A549 (cell line): ENCODE results near the gene TREH. TPM values are rescaled to one million over a fixed set of nuclear protein-coding genes. Genes with fewer than 3 reads are reported as not detected.
"Not testable (repeated sequence)": the region's sequence is repeated elsewhere in the genome, so short reads cannot be mapped to it uniquely, and the experiment has no call there.

Experiments
- ATAC-seq, 2 experiments: fragments of 200-7000 bp in 1 of 2; fragments of >200 bp in 1 of 2; cut with Nextera tagmentation in 1 of 2; cut with Tn5 transposase in 1 of 2; 3 replicates each; pipeline versions ENCODE4 v1.8.0 to v1.9.1; 2018 to 2020; ENCODE audit warnings: mild to moderate bottlenecking in 1 of 2, moderate library complexity in 1 of 2
- CTCF ChIA-PET: fragments of 300-600 bp; sonication (Branson Sonifier 250); formaldehyde crosslinking; extraction: SDS; loops from one replicate; lab custom pipeline; 2021; ENCODE audit warnings: antibody characterized with exemption, inconsistent platforms; lab: Yijun Ruan, JAX
- POLR2A ChIA-PET: fragments of 350-600 bp; formaldehyde crosslinking; extraction: SDS; loops from one replicate; lab custom pipeline; 2021; ENCODE audit warnings: antibody characterized with exemption, inconsistent platforms; lab: Yijun Ruan, JAX
- DNase-seq, 2 experiments: peaks; one replicate each; pipeline versions ENCODE4 v3.0.0 to v3.0.0-alpha.2; 2011 to 2016; ENCODE audit warnings: low read depth in 1 of 2, low spot score in 1 of 2
- FAIRE-seq: peaks from 2 replicates; lab custom pipeline; 2011; peaks lifted over from hg19 to GRCh38; lab: Jason Lieb, UNC
- H3K27ac ChIP-seq, 2 experiments: fragments of >200 bp; sonication (Bioruptor Twin); formaldehyde crosslinking; 3 replicates each; pipeline ENCODE4 v1.5.1; 2016 to 2017
- H3K4me1 ChIP-seq: fragments of >200 bp; sonication (Bioruptor Twin); formaldehyde crosslinking; 3 replicates; pipeline ENCODE4 v1.6.1; 2016
- H3K4me2 ChIP-seq: fragments of >200 bp; sonication (Bioruptor Twin); formaldehyde crosslinking; 3 replicates; pipeline ENCODE4 v1.6.1; 2016
- H3K4me3 ChIP-seq: fragments of >200 bp; sonication (Bioruptor Twin); formaldehyde crosslinking; 3 replicates; pipeline ENCODE4 v1.5.1; 2016
- H3K9me3 ChIP-seq: fragments of >200 bp; sonication (Bioruptor Twin); formaldehyde crosslinking; 3 replicates; pipeline ENCODE4 v1.6.1; 2016
- ATOH8 ChIP-seq: fragments of 250-450 bp; sonication (Bioruptor Pico); IDR thresholded peaks from 2 replicates; pipeline ENCODE4 v1.5.0; 2020; ENCODE audit warnings: low read depth, mild to moderate bottlenecking, moderate library complexity
- BHLHE40 ChIP-seq: IDR thresholded peaks from 2 replicates; pipeline ENCODE4 v1.6.1; 2012; ENCODE audit warnings: low read depth, low read length, inconsistent platforms
- CHD2 ChIP-seq: fragments of 150-350 bp; IDR thresholded peaks from 2 replicates; pipeline ENCODE4 v1.6.1; 2014; ENCODE audit warnings: low read length; ENCODE audit not compliant: partially characterized antibody
- CTCF ChIP-seq: fragments of >200 bp; sonication (Bioruptor Twin); formaldehyde crosslinking; IDR thresholded peaks from 3 replicates; pipeline ENCODE4 v1.5.1; 2016
- EHMT2 ChIP-seq: fragments of 200-600 bp; sonication (generic); IDR thresholded peaks from 2 replicates; pipeline ENCODE4 v1.6.1; 2016; ENCODE audit warnings: antibody characterized with exemption, low read depth, mild to moderate bottlenecking, moderate library complexity
- EP300 ChIP-seq, 2 experiments: fragments of >200 bp; sonication (Bioruptor Twin); formaldehyde crosslinking; IDR thresholded peaks; 2 replicates in 1 of 2; 3 replicates in 1 of 2; pipeline ENCODE4 v1.6.1; 2016 to 2017
- FOSL2 ChIP-seq, 2 experiments: fragments of 450-650 bp in 1 of 2; fragments of >200 bp in 1 of 2; sonication (Bioruptor Twin) in 1 of 2; formaldehyde crosslinking; IDR thresholded peaks; 2 replicates each; pipeline versions ENCODE4 v1.5.0 to v1.6.1; 2016 to 2020; ENCODE audit warnings: mild to moderate bottlenecking in 1 of 2, moderate library complexity in 1 of 2
- HMGXB4 ChIP-seq: fragments of 250-450 bp; sonication (Bioruptor Pico); IDR thresholded peaks from 2 replicates; pipeline ENCODE4 v1.5.0; 2021; ENCODE audit warnings: mild to moderate bottlenecking, moderate library complexity, borderline replicate concordance
- HOXB13 ChIP-seq: fragments of 250-450 bp; sonication (Bioruptor Pico); IDR thresholded peaks from 2 replicates; pipeline ENCODE4 v1.5.0; 2020; ENCODE audit warnings: low read depth, mild to moderate bottlenecking, moderate library complexity
- JUN ChIP-seq, 2 experiments: fragments of >200 bp; sonication (Bioruptor Twin); formaldehyde crosslinking; IDR thresholded peaks; 2 replicates in 1 of 2; 3 replicates in 1 of 2; pipeline ENCODE4 v1.6.1; 2016 to 2017
- NPAS2 ChIP-seq: fragments of 250-450 bp; sonication (Bioruptor Pico); IDR thresholded peaks from 2 replicates; pipeline ENCODE4 v1.8.0; 2022; ENCODE audit warnings: mild to moderate bottlenecking, moderate library complexity, borderline replicate concordance
- POLR2A ChIP-seq: IDR thresholded peaks from 2 replicates; pipeline ENCODE4 v1.6.1; 2012; ENCODE audit warnings: mild to moderate bottlenecking, low read length
- RAD21 ChIP-seq, 2 experiments: fragments of >200 bp in 1 of 2; sonication (Bioruptor Twin) in 1 of 2; formaldehyde crosslinking in 1 of 2; IDR thresholded peaks in 1 of 2; conservative IDR thresholded peaks in 1 of 2; 2 replicates in 1 of 2; 3 replicates in 1 of 2; pipeline ENCODE4 v1.6.1; 2012 to 2018; ENCODE audit warnings: inconsistent platforms in 1 of 2
- RCOR1 ChIP-seq: fragments of 150-350 bp; IDR thresholded peaks from 2 replicates; pipeline ENCODE4 v1.6.1; 2014; ENCODE audit warnings: antibody characterized with exemption, low read length, low read depth
- SREBF2 ChIP-seq: fragments of 450-650 bp; IDR thresholded peaks from 2 replicates; pipeline ENCODE4 v1.6.1; 2014; ENCODE audit warnings: mild to moderate bottlenecking, moderate library complexity
- TFCP2L1 ChIP-seq: fragments of 250-450 bp; sonication (Bioruptor Pico); IDR thresholded peaks from 2 replicates; pipeline ENCODE4 v1.5.0; 2021; ENCODE audit warnings: mild to moderate bottlenecking
- TP53 ChIP-seq: fragments of 250-450 bp; sonication (Bioruptor Pico); IDR thresholded peaks from 2 replicates; pipeline ENCODE4 v1.5.0; 2021; ENCODE audit warnings: mild to moderate bottlenecking, moderate library complexity
- USF2 ChIP-seq: fragments of 450-650 bp; IDR thresholded peaks from 2 replicates; pipeline ENCODE4 v1.6.1; 2014; ENCODE audit warnings: antibody characterized with exemption
- WGBS: methylation state at CpG from one replicate; pipeline ENCODE4 v1.1.6; 2017; ENCODE audit errors: missing lambda C conversion rate; 5-methylcytosine and 5-hydroxymethylcytosine counted together
- polyA plus RNA-seq, 4 experiments: library from polyadenylated mRNA; depleted of rRNA in 3 of 4; stranded (reverse); fragments of >200 nt; fragmentation: RNase III in 1 of 4; extraction: RNeasy Plus Mini Kit Qiagen cat#74134 plus additional on column Dnase treatment in 1 of 4; gene quantifications; 2 replicates in 3 of 4; 3 replicates in 1 of 4; pipeline ENCODE4 v1.2.3, GENCODE V29; 2011 to 2017

The TREH gene
- polyA plus RNA-seq, 2 of the 4 experiments (the other 2 are of a cell fraction), result 0.06 TPM; not detected in 1

- TF ChIP-seq ATOH8 (no peak), CHD2 (no peak), HMGXB4 (no peak), BHLHE40 (no peak), NPAS2 (CRISPR knock-in tag) (no peak), EP300 (IDR thresholded peaks at IDR 0.05) (no peak), CTCF (no peak), USF2 (no peak), EHMT2 (no peak), TP53 (CRISPR knock-in tag) (no peak)
Observed at GRCh38 chr11:118682372-118682771, 2.9 kb upstream of the TREH start (continued).

GRCh38 chr11:118678908-118679307, 542 bp downstream of the TREH start:
- H3K4me1 ChIP-seq, H3K4me3 ChIP-seq, FAIRE-seq, H3K27ac ChIP-seq, H3K4me2 ChIP-seq, ATAC-seq, POLR2A ChIA-PET, DNase-seq, H3K9me3 ChIP-seq: not testable (repeated sequence)
- WGBS, result 59% methylated on average over 11 of the region's 11 CpGs
- CTCF ChIA-PET, result interaction anchor here (0.6 to 0.8 kb wide), 2 partner anchors 20 to 183 kb away, joined by 3 read pairs; no protein-coding TSS in a partner anchor

GRCh38 chr11:118677977-118678376, 1.5 kb downstream of the TREH start:
- 88% methylated on average over 5 of the region's 6 CpGs for WGBS
- Histone ChIP-seq H3K9me3 (no peaks in the 10 kb centered on the region), H3K4me2 (no peak overlapping the region), H3K27ac (no peak overlapping the region), H3K4me3 (no peak overlapping the region), H3K4me1 (peaks cover 3% of the 10 kb centered on the region; the same call in 1 of the 3 replicates)
- ChIA-PET CTCF (no interaction called here), POLR2A (no interaction called here)
- TF ChIP-seq RCOR1, result no peak
- no peak for TF ChIP-seq EP300 (IDR thresholded peaks at IDR 0.05)
- no peak for TF ChIP-seq SREBF2
- TF ChIP-seq TP53 (CRISPR knock-in tag), result no peak
- TF ChIP-seq RAD21 (conservative IDR thresholded peaks at IDR 0.05 in 1 of 2, IDR thresholded peaks at IDR 0.05 in 1 of 2), result no peak
- TF ChIP-seq POLR2A, result no peak
- no peak for TF ChIP-seq TFCP2L1 (CRISPR knock-in tag)
- no peak for TF ChIP-seq JUN (IDR thresholded peaks at IDR 0.05)
- TF ChIP-seq ATOH8, result no peak
- no peak for TF ChIP-seq HOXB13 (CRISPR knock-in tag)
- no peak for TF ChIP-seq NPAS2 (CRISPR knock-in tag)
- no peak for TF ChIP-seq FOSL2 (IDR thresholded peaks at IDR 0.05)
- no peak for TF ChIP-seq FOSL2 (CRISPR knock-in tag; IDR thresholded peaks at IDR 0.05)
- FAIRE-seq (no peak), DNase-seq (no peak), ATAC-seq (no peak)
